ENCODE results near the gene MYL5. TPM values are rescaled to one million over a fixed set of nuclear protein-coding genes. Genes with fewer than 3 reads are reported as not detected.
A peak's percentile ranks its signal among the peaks of the same experiment; 100 is the strongest.
"Not testable (repeated sequence)": the region's sequence is repeated elsewhere in the genome, so short reads cannot be mapped to it uniquely, and the experiment has no call there.

MYL5 gene
- total RNA-seq, 6 experiments from 2014 or later: 14.2 to 23.0 (median 18.8) TPM

- peak overlapping the region; percentile 97 for H3K27ac Mint-ChIP-seq
- H3K27me3 Mint-ChIP-seq (ENCODE audit: insufficient read depth): peaks cover 8% of the 10 kb centered on the region
- H3K36me3 Mint-ChIP-seq (ENCODE audit: low read depth): no peaks in the 10 kb centered on the region
- H3K4me3 Mint-ChIP-seq: peak overlapping the region; percentile 82; the same call in 1 of the 2 replicates
- H3K4me1 Mint-ChIP-seq (ENCODE audit: low read depth): peaks cover 12% of the 10 kb centered on the region
- no peak for TF ChIP-seq CTCF (IDR thresholded peaks at IDR 0.05)
- no peak for DNase-seq
- no peaks in the 10 kb centered on the region for H3K9me3 Mint-ChIP-seq
Measured at GRCh38 chr4:687971-688853, 13.9 kb downstream of the MYL5 start.

GRCh38 chr4:688854-689681, 14.7 kb downstream of the MYL5 start, which contains the start of gene SLC49A3:
TSS of gene SLC49A3 (minus strand) at chr4:689151. CDS start at chr4:689127, 24 bp downstream.
- Mint-ChIP-seq H3K27me3 (ENCODE audit: insufficient read depth) (peaks cover 10% of the 10 kb centered on the region), H3K36me3 (ENCODE audit: low read depth) (no peaks in the 10 kb centered on the region), H3K9me3 (no peaks in the 10 kb centered on the region), H3K4me1 (ENCODE audit: low read depth) (peaks cover 12% of the 10 kb centered on the region), H3K27ac (peak within 1 kb of the TSS; percentile 97), H3K4me3 (peak within 1 kb of the TSS; percentile 82; the same call in 1 of the 2 replicates)
- TF ChIP-seq CTCF (IDR thresholded peaks at IDR 0.05): no peak
- no peak for DNase-seq

- Mint-ChIP-seq H3K27ac (no peak overlapping the region), H3K4me3 (no peak overlapping the region)
Measured at GRCh38 chr4:689723-690122, 15.4 kb downstream of the MYL5 start.

GRCh38 chr4:692771-693554, 18.6 kb downstream of the MYL5 start:
- Mint-ChIP-seq H3K27ac (no peak overlapping the region), H3K4me3 (no peak overlapping the region), H3K36me3 (ENCODE audit: low read depth) (no peaks in the 10 kb centered on the region), H3K4me1 (ENCODE audit: low read depth) (peaks cover 1% of the 10 kb centered on the region), H3K9me3 (no peaks in the 10 kb centered on the region), H3K27me3 (ENCODE audit: insufficient read depth) (peaks cover 21% of the 10 kb centered on the region)
- DNase-seq: no peak
- no peak for TF ChIP-seq CTCF (IDR thresholded peaks at IDR 0.05)

More at GRCh38 chr4:689723-690122, 15.4 kb downstream of the MYL5 start:
- no peak for TF ChIP-seq CTCF (IDR thresholded peaks at IDR 0.05)
- no peak for DNase-seq
- peaks cover 12% of the 10 kb centered on the region for H3K4me1 Mint-ChIP-seq (ENCODE audit: low read depth)
- H3K9me3 Mint-ChIP-seq: no peaks in the 10 kb centered on the region
- H3K36me3 Mint-ChIP-seq (ENCODE audit: low read depth): no peaks in the 10 kb centered on the region
- peaks cover 12% of the 10 kb centered on the region for H3K27me3 Mint-ChIP-seq (ENCODE audit: insufficient read depth)

DNA sequence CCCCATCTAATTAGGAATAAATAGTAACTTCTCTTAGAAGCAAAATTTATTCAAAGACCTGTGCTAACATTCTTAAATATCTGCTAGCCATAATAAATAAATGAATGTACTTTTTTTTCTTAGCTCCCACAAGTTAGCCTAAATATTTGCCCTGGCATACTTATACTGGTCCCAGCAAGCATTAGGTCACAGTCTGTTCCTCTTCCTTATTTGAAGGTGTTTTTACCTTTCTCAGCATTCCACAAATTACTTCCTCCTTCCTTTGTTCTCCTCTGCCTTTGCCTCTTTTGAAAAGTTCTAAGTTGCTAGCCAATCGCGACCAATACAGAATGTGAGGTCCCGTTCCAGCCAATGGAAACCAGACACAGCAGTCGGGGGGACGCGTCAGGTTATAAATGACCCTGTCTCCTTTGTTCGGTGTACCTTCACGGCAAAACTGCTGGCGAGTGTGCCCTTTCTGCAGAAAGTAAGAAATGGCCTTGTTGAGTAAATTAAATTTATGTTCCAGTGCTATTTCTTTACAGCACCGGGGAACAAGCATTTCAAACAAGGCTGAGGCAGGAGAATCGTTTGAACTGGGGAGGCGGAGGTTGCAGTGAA, 20.1 kb downstream of the MYL5 start:
- not testable (repeated sequence) for H3K9me3 Mint-ChIP-seq; H3K36me3 Mint-ChIP-seq (ENCODE audit: low read depth)

More for the DNA sequence above, 20.1 kb downstream of the MYL5 start:
- not testable (repeated sequence) for H3K4me1 Mint-ChIP-seq (ENCODE audit: low read depth); DNase-seq; H3K4me3 Mint-ChIP-seq; H3K27ac Mint-ChIP-seq
- H3K27me3 Mint-ChIP-seq (ENCODE audit: insufficient read depth): peaks cover 23% of the 10 kb centered on the region
